PC-3 (cell line): ENCODE data around the gene TMEM219. TPM values are rescaled to one million over a fixed set of nuclear protein-coding genes. Genes with fewer than 3 reads are reported as not detected.
"Not testable (repeated sequence)": the region's sequence is repeated elsewhere in the genome, so short reads cannot be mapped to it uniquely, and the experiment has no call there.

Experiments
- ATAC-seq: fragments of 200-7000 bp; cut with Tn5 transposase; 2 replicates; pipeline ENCODE4 v1.9.1; 2020; ENCODE audit warnings: mild to moderate bottlenecking, moderate library complexity
- BruUV-seq: library from RNA; stranded (reverse); fragments of 400-500 nt; replicated peaks from 2 replicates; lab custom pipeline; 2021; lab: Mats Ljungman, UMichigan
- CTCF ChIA-PET: fragments of 300-600 bp; sonication (Branson Sonifier 250); formaldehyde crosslinking; loops from one replicate; lab custom pipeline; 2022; ENCODE audit warnings: antibody characterized with exemption; lab: Charles Lee
- POLR2A ChIA-PET: fragments of 300-600 bp; sonication (Branson Sonifier 250); formaldehyde crosslinking; loops from one replicate; lab custom pipeline; 2022; ENCODE audit warnings: antibody characterized with exemption; ENCODE audit not compliant: unreplicated experiment; lab: Charles Lee
- DNase-seq: peaks from one replicate; pipeline ENCODE4 v3.0.0-alpha.2; 2015
- H2AFZ ChIP-seq: fragments of 300-600 bp; sonication (generic); 2 replicates; pipeline ENCODE4 v1.6.0; 2016; ENCODE audit warnings: antibody characterized with exemption, low read length
- H3F3A ChIP-seq: fragments of 300-600 bp; sonication (generic); one replicate; pipeline ENCODE4 v1.6.0; 2017; ENCODE audit warnings: antibody characterized with exemption, low read length, control low read depth, mild to moderate bottlenecking; ENCODE audit not compliant: unreplicated experiment
- H3K27ac ChIP-seq: fragments of 300-600 bp; sonication (generic); 2 replicates; pipeline ENCODE4 v1.5.1; 2016; ENCODE audit warnings: mild to moderate bottlenecking, low read length
- H3K27me3 ChIP-seq: fragments of 300-600 bp; sonication (generic); 2 replicates; pipeline ENCODE4 v1.6.1; 2016; ENCODE audit warnings: low read length, mixed read lengths
- H3K36me3 ChIP-seq: fragments of 300-600 bp; sonication (generic); 2 replicates; pipeline ENCODE4 v1.6.1; 2016; ENCODE audit warnings: low read depth, mixed run types, low read length, mixed read lengths
- H3K4me1 ChIP-seq: fragments of 300-600 bp; sonication (generic); 2 replicates; pipeline ENCODE4 v1.5.1; 2016; ENCODE audit warnings: low read length; ENCODE audit not compliant: insufficient read depth
- H3K4me2 ChIP-seq: fragments of 300-600 bp; sonication (generic); 2 replicates; pipeline ENCODE4 v1.6.0; 2016; ENCODE audit warnings: low read length
- H3K4me3 ChIP-seq: fragments of 300-600 bp; sonication (generic); 2 replicates; pipeline ENCODE4 v1.5.1; 2016; ENCODE audit warnings: mild to moderate bottlenecking, low read length, mixed read lengths
- H3K79me2 ChIP-seq: fragments of 300-600 bp; sonication (generic); 2 replicates; pipeline ENCODE4 v1.6.1; 2017; ENCODE audit warnings: low read length, mixed read lengths
- H3K9ac ChIP-seq: fragments of 300-600 bp; sonication (generic); 2 replicates; pipeline ENCODE4 v1.6.0; 2016; ENCODE audit warnings: mild to moderate bottlenecking, low read length
- H3K9me2 ChIP-seq: fragments of 300-600 bp; sonication (generic); replicated peaks from 2 replicates; pipeline ENCODE4 v1.6.1; 2016; ENCODE audit warnings: mixed run types, low read length, mixed read lengths
- H3K9me3 ChIP-seq: fragments of 300-600 bp; sonication (generic); 2 replicates; pipeline ENCODE4 v1.6.1; 2016; ENCODE audit warnings: low read length, mixed read lengths
- H4K20me1 ChIP-seq: fragments of 300-600 bp; sonication (generic); 2 replicates; pipeline ENCODE4 v1.6.1; 2016; ENCODE audit warnings: low read length, mixed read lengths
- EZH2 ChIP-seq: fragments of 300-600 bp; sonication (generic); IDR thresholded peaks from one replicate; pipeline ENCODE4 v1.6.1; 2017; ENCODE audit warnings: antibody characterized with exemption, mild to moderate bottlenecking, low read length; ENCODE audit not compliant: unreplicated experiment
- EZH2phosphoT487 ChIP-seq: fragments of 300-600 bp; sonication (generic); IDR thresholded peaks from 2 replicates; pipeline ENCODE4 v1.6.1; 2018; ENCODE audit warnings: mild to moderate bottlenecking, antibody characterized with exemption, low read length, borderline replicate concordance
- intact Hi-C: fragments of 100-400 bp; cut with micrococcal nuclease; formaldehyde crosslinking; loops from 2 replicates; pipeline ENCODE4 v1.9.0; 2023
- total RNA-seq: library from RNA; depleted of rRNA; stranded (reverse); fragments of >200 nt; gene quantifications from 2 replicates; pipeline ENCODE4 v1.2.3, GENCODE V29; 2014; rRNA removed
- TF ChIP-seq, protein P1 (sequence below): fragments of 300-600 bp; sonication (generic); conservative IDR thresholded peaks from 2 replicates; pipeline ENCODE4 v1.5.1; 2017; ENCODE audit warnings: antibody characterized with exemption, low read depth, mild to moderate bottlenecking, low read length

The TMEM219 gene
- total RNA-seq, 1 experiment from 2014 or later = 60.9 TPM

GRCh38 chr16:30017277-30017656 lies 55.4 kb downstream of the TMEM219 start:
- CTCF ChIA-PET = no interaction called here
- H3K27me3 ChIP-seq = no peaks in the 10 kb centered on the region
- no peaks in the 10 kb centered on the region for H3K4me1 ChIP-seq
- no peak for ATAC-seq
- H4K20me1 ChIP-seq = no peaks in the 10 kb centered on the region
- H3K9me2 ChIP-seq = no peaks in the 10 kb centered on the region
- H3K36me3 ChIP-seq = no peaks in the 10 kb centered on the region
- no peaks in the 10 kb centered on the region for H3K79me2 ChIP-seq
- no peak for DNase-seq
- H3K4me2 ChIP-seq = no peak overlapping the region
- H2AFZ ChIP-seq = no peak overlapping the region
- H3F3A ChIP-seq = no peaks in the 10 kb centered on the region
- H3K9me3 ChIP-seq = no peaks in the 10 kb centered on the region
- POLR2A ChIA-PET = no interaction called here
- no peak overlapping the region for H3K4me3 ChIP-seq
- H3K9ac ChIP-seq = no peak overlapping the region
- intact Hi-C loops = no loop called here
- no peak overlapping the region for H3K27ac ChIP-seq
- TF ChIP-seq, protein P1, sequence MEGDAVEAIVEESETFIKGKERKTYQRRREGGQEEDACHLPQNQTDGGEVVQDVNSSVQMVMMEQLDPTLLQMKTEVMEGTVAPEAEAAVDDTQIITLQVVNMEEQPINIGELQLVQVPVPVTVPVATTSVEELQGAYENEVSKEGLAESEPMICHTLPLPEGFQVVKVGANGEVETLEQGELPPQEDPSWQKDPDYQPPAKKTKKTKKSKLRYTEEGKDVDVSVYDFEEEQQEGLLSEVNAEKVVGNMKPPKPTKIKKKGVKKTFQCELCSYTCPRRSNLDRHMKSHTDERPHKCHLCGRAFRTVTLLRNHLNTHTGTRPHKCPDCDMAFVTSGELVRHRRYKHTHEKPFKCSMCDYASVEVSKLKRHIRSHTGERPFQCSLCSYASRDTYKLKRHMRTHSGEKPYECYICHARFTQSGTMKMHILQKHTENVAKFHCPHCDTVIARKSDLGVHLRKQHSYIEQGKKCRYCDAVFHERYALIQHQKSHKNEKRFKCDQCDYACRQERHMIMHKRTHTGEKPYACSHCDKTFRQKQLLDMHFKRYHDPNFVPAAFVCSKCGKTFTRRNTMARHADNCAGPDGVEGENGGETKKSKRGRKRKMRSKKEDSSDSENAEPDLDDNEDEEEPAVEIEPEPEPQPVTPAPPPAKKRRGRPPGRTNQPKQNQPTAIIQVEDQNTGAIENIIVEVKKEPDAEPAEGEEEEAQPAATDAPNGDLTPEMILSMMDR = no peak
- TF ChIP-seq EZH2phosphoT487 = no peak
- no peak for TF ChIP-seq EZH2
- no TSS peak for BruUV-seq

DNA sequence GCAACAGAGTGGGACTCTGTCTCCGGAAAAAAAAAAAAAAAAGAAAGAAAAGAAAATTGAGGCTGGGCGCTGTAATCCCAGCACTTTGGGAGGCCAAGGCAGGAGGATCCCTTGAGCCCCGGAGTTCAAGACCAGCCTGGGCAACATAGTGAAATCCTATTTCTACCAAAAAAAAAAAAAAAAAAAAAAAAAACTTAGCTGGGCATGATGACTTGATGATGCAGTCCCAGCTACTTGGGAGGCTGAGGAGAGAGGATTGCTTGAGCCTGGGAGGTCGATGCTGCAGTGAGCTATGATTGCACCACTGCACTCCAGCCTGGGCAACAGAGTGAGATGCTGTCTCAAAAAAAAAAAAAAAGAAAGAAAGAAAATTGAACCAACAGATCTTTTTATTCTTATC lies 56.1 kb downstream of the TMEM219 start:
- H3K27ac ChIP-seq, H3K27me3 ChIP-seq, H3K4me3 ChIP-seq, H2AFZ ChIP-seq, BruUV-seq, H3K9me3 ChIP-seq, H4K20me1 ChIP-seq, H3K79me2 ChIP-seq, H3F3A ChIP-seq, DNase-seq, H3K4me1 ChIP-seq, H3K36me3 ChIP-seq, H3K4me2 ChIP-seq, POLR2A ChIA-PET, intact Hi-C loops, H3K9me2 ChIP-seq, ATAC-seq, CTCF ChIA-PET, H3K9ac ChIP-seq: not testable (repeated sequence)

- no peak overlapping the region for H3K4me3 ChIP-seq
- POLR2A ChIA-PET = no interaction called here
- no peaks in the 10 kb centered on the region for H3K79me2 ChIP-seq
- no peaks in the 10 kb centered on the region for H4K20me1 ChIP-seq
- DNase-seq = peak; percentile 49
- TF ChIP-seq, protein P1 = no peak
- no peak for TF ChIP-seq EZH2phosphoT487
- no peak overlapping the region for H3K27ac ChIP-seq
- no peak for ATAC-seq
- H2AFZ ChIP-seq = no peak overlapping the region
- CTCF ChIA-PET = no interaction called here
- no peaks in the 10 kb centered on the region for H3K9me2 ChIP-seq
- no peak overlapping the region for H3K9ac ChIP-seq
- no TSS peak for BruUV-seq
- intact Hi-C loops = no loop called here
- no peaks in the 10 kb centered on the region for H3F3A ChIP-seq
- H3K9me3 ChIP-seq = no peaks in the 10 kb centered on the region
- no peaks in the 10 kb centered on the region for H3K36me3 ChIP-seq
- H3K4me1 ChIP-seq = no peaks in the 10 kb centered on the region
- no peaks in the 10 kb centered on the region for H3K27me3 ChIP-seq
- H3K4me2 ChIP-seq = no peak overlapping the region
Observed at GRCh38 chr16:30018731-30019158, 56.9 kb downstream of the TMEM219 start.

Other genes with a start within 250 kb of the TMEM219 start
- gene C16orf54, start 216.1 kb upstream of the TMEM219 start, total RNA-seq = not detected in 2 replicates
- not detected in 2 replicates for gene ZG16, start 183.8 kb upstream of the TMEM219 start, total RNA-seq
- 87.6 and 93.1 TPM in 2 replicates for gene KIF22, start 171.3 kb upstream of the TMEM219 start, total RNA-seq
- 279 and 358 TPM in 2 replicates for gene MAZ, start 155.6 kb upstream of the TMEM219 start, total RNA-seq
- gene PRRT2, start 149.9 kb upstream of the TMEM219 start, total RNA-seq = 0.35 and 0.40 TPM in 2 replicates
- 53.8 and 76.7 TPM in 2 replicates for gene PAGR1, start 145.9 kb upstream of the TMEM219 start, total RNA-seq
- 27.3 and 36.1 TPM in 2 replicates for gene MVP, start 141.6 kb upstream of the TMEM219 start, total RNA-seq
- 60.5 and 86.2 TPM in 2 replicates for gene CDIPT, start 98.9 kb upstream of the TMEM219 start, total RNA-seq
- gene SEZ6L2, start 62.5 kb upstream of the TMEM219 start, total RNA-seq = 23.7 and 25.3 TPM in 2 replicates
- gene ASPHD1, start 61.6 kb upstream of the TMEM219 start, total RNA-seq = 2.0 and 3.9 TPM in 2 replicates
- 8.2 and 30.2 TPM in 2 replicates for gene KCTD13, start 35.9 kb upstream of the TMEM219 start, total RNA-seq
- 34.1 and 47.4 TPM in 2 replicates for gene TAOK2, start 11.8 kb downstream of the TMEM219 start, total RNA-seq
- gene HIRIP3, start 33.5 kb downstream of the TMEM219 start, total RNA-seq = 18.4 and 26.8 TPM in 2 replicates
- 60.6 and 70.3 TPM in 2 replicates for gene INO80E, start 34.2 kb downstream of the TMEM219 start, total RNA-seq
- gene DOC2A, start 48.9 kb downstream of the TMEM219 start, total RNA-seq = 4.6 and 5.2 TPM in 2 replicates
- gene C16orf92, start 61.1 kb downstream of the TMEM219 start, total RNA-seq = not detected in 2 replicates
- 0.29 and 0.47 TPM in 2 replicates for gene TLCD3B, start 69.2 kb downstream of the TMEM219 start, total RNA-seq
- 1,859 and 2,048 TPM in 2 replicates for gene ALDOA, start 103.7 kb downstream of the TMEM219 start, total RNA-seq
- gene PPP4C, start 113.9 kb downstream of the TMEM219 start, total RNA-seq = 116 and 117 TPM in 2 replicates
- 0.86 and 1.1 TPM in 2 replicates for gene TBX6, start 129.8 kb downstream of the TMEM219 start, total RNA-seq
- gene YPEL3, start 134.1 kb downstream of the TMEM219 start, total RNA-seq = 5.1 and 7.7 TPM in 2 replicates
- 2.2 and 3.4 TPM in 2 replicates for gene GDPD3, start 151.5 kb downstream of the TMEM219 start, total RNA-seq
- gene MAPK3, start 161.1 kb downstream of the TMEM219 start, total RNA-seq = 31.4 and 34.4 TPM in 2 replicates
- gene CORO1A, start 221.5 kb downstream of the TMEM219 start, total RNA-seq = 8.4 and 10.3 TPM in 2 replicates
- gene BOLA2B, start 231.6 kb downstream of the TMEM219 start, total RNA-seq = 143 and 162 TPM in 2 replicates
- gene SLX1A, start 231.8 kb downstream of the TMEM219 start, total RNA-seq = 83.4 and 91.9 TPM in 2 replicates
- 8.5 and 14.6 TPM in 2 replicates for gene SULT1A3, start 237.2 kb downstream of the TMEM219 start, total RNA-seq